H9 (cell line): ENCODE results near the gene SMG7. TPM values are rescaled to one million over a fixed set of nuclear protein-coding genes. Genes with fewer than 3 reads are reported as not detected.

Experiments
- DNase-seq: peaks from one replicate; pipeline ENCODE4 v3.0.0-alpha.2; 2017
- H2AFZ ChIP-seq: one replicate; pipeline ENCODE4 v1.6.1; 2013; ENCODE audit warnings: mild to moderate bottlenecking, low read length, control low read depth, moderate library complexity
- H2AK5ac ChIP-seq: 2 replicates; pipeline ENCODE4 v1.6.1; 2013; ENCODE audit warnings: low read length, control low read depth, mixed read lengths; ENCODE audit not compliant: insufficient read length
- H2BK120ac ChIP-seq: one replicate; pipeline ENCODE4 v1.6.1; 2013; ENCODE audit warnings: low read depth, mild to moderate bottlenecking, low read length, control low read depth, inconsistent platforms; ENCODE audit not compliant: poor library complexity, severe bottlenecking
- H2BK12ac ChIP-seq: 2 replicates; pipeline ENCODE4 v1.6.1; 2013; ENCODE audit warnings: low read length, control low read depth, mixed read lengths, low read depth; ENCODE audit not compliant: insufficient read length
- H2BK15ac ChIP-seq: 2 replicates; pipeline ENCODE4 v1.6.1; 2013; ENCODE audit warnings: low read depth, low read length, control low read depth
- H2BK20ac ChIP-seq: one replicate; pipeline ENCODE4 v1.6.1; 2013; ENCODE audit warnings: low read depth, mild to moderate bottlenecking, low read length, control low read depth, inconsistent platforms; ENCODE audit not compliant: poor library complexity, severe bottlenecking
- H2BK5ac ChIP-seq: 2 replicates; pipeline ENCODE4 v1.6.1; 2013; ENCODE audit warnings: low read length, control low read depth, mixed read lengths; ENCODE audit not compliant: insufficient read length
- H3K14ac ChIP-seq: 2 replicates; pipeline ENCODE4 v1.6.1; 2013; ENCODE audit warnings: low read length, control low read depth; ENCODE audit not compliant: insufficient read depth
- H3K18ac ChIP-seq: 2 replicates; pipeline ENCODE4 v1.6.1; 2013; ENCODE audit warnings: low read depth, mild to moderate bottlenecking, mixed read lengths, low read length, control low read depth; ENCODE audit not compliant: insufficient read length
- H3K23ac ChIP-seq: 2 replicates; pipeline ENCODE4 v1.6.1; 2013; ENCODE audit warnings: low read length, control low read depth, mixed read lengths, low read depth; ENCODE audit not compliant: insufficient read length
- H3K23me2 ChIP-seq: 2 replicates; pipeline ENCODE4 v1.6.1; 2013; ENCODE audit warnings: low read depth, mild to moderate bottlenecking, mixed read lengths, low read length, control low read depth; ENCODE audit not compliant: insufficient read length, poor library complexity, severe bottlenecking
- H3K27ac ChIP-seq: 2 replicates; pipeline ENCODE4 v1.5.1; 2013; ENCODE audit warnings: low read length, control low read depth, mixed read lengths, low read depth; ENCODE audit not compliant: insufficient read length
- H3K27me3 ChIP-seq: 2 replicates; pipeline ENCODE4 v1.6.1; 2013; ENCODE audit warnings: low read length, control low read depth, inconsistent platforms; ENCODE audit not compliant: insufficient read depth
- H3K4ac ChIP-seq: 2 replicates; pipeline ENCODE4 v1.6.1; 2013; ENCODE audit warnings: low read depth, mild to moderate bottlenecking, control low read depth, inconsistent platforms, low read length, moderate library complexity
- H3K4me1 ChIP-seq: 2 replicates; pipeline ENCODE4 v1.6.1; 2013; ENCODE audit warnings: low read length, control low read depth, inconsistent platforms; ENCODE audit not compliant: insufficient read depth
- H3K4me2 ChIP-seq: 2 replicates; pipeline ENCODE4 v1.6.1; 2013; ENCODE audit warnings: low read length, control low read depth, mixed read lengths; ENCODE audit not compliant: insufficient read length, insufficient read depth
- H3K56ac ChIP-seq: 2 replicates; pipeline ENCODE4 v1.6.1; 2013; ENCODE audit warnings: low read depth, mild to moderate bottlenecking, mixed read lengths, low read length, control low read depth; ENCODE audit not compliant: insufficient read length
- H3K79me1 ChIP-seq: 2 replicates; pipeline ENCODE4 v1.6.1; 2013; ENCODE audit warnings: low read depth, mild to moderate bottlenecking, moderate library complexity, low read length, control low read depth, inconsistent platforms; ENCODE audit not compliant: insufficient read depth, poor library complexity, severe bottlenecking
- H3K79me2 ChIP-seq: 2 replicates; pipeline ENCODE4 v1.6.1; 2013; ENCODE audit warnings: low read length, control low read depth, inconsistent platforms; ENCODE audit not compliant: insufficient read depth
- H3K9ac ChIP-seq: 2 replicates; pipeline ENCODE4 v1.6.1; 2013; ENCODE audit warnings: low read length, control low read depth, mixed read lengths; ENCODE audit not compliant: insufficient read length; ENCODE audit errors: extremely low read depth
- H3K9me3 ChIP-seq: one replicate; pipeline ENCODE4 v1.6.1; 2013; ENCODE audit warnings: low read depth, low read length, inconsistent platforms; ENCODE audit not compliant: control insufficient read depth
- H3T11ph ChIP-seq: one replicate; pipeline ENCODE4 v1.6.1; 2013; ENCODE audit warnings: mild to moderate bottlenecking, low read length, control low read depth, inconsistent platforms
- H4K20me1 ChIP-seq: one replicate; pipeline ENCODE4 v1.6.1; 2013; ENCODE audit not compliant: control insufficient read depth, insufficient read length, insufficient read depth
- H4K5ac ChIP-seq: 2 replicates; pipeline ENCODE4 v1.6.1; 2013; ENCODE audit warnings: low read depth, mild to moderate bottlenecking, mixed read lengths, low read length, control low read depth; ENCODE audit not compliant: insufficient read length
- H4K8ac ChIP-seq: replicated peaks from 2 replicates; pipeline ENCODE4 v1.6.1; 2013; ENCODE audit warnings: low read length, control low read depth, mixed read lengths, low read depth; ENCODE audit not compliant: insufficient read length
- H4K91ac ChIP-seq: 2 replicates; pipeline ENCODE4 v1.6.1; 2013; ENCODE audit warnings: low read depth, mild to moderate bottlenecking, moderate library complexity, mixed read lengths, low read length, control low read depth; ENCODE audit not compliant: insufficient read length
- H3K27ac Mint-ChIP-seq, 3 experiments: 2 replicates in 2 of 3; 3 replicates in 1 of 3; pipeline ENCODE4 v1.8.0; 2020 to 2021; ENCODE audit warnings: mixed read lengths in 3 of 3, mild to moderate bottlenecking in 1 of 3, moderate library complexity in 1 of 3
- H3K27me3 Mint-ChIP-seq: 2 replicates; pipeline ENCODE4 v1.8.0; 2021; ENCODE audit warnings: low read depth, mild to moderate bottlenecking, moderate library complexity, mixed read lengths
- H3K36me3 Mint-ChIP-seq, 3 experiments: 2 replicates in 2 of 3; 3 replicates in 1 of 3; pipeline ENCODE4 v1.8.0; 2020 to 2021; ENCODE audit warnings: low read depth in 3 of 3, mixed read lengths in 3 of 3; ENCODE audit not compliant: insufficient read depth in 1 of 3
- H3K4me1 Mint-ChIP-seq, 2 experiments: 2 replicates each; pipeline ENCODE4 v1.8.0; 2020; ENCODE audit warnings: mixed read lengths in 2 of 2
- H3K4me3 Mint-ChIP-seq, 2 experiments: 2 replicates in 1 of 2; 3 replicates in 1 of 2; pipeline ENCODE4 v1.8.0; 2020 to 2021; ENCODE audit warnings: mild to moderate bottlenecking in 2 of 2, mixed read lengths in 2 of 2, moderate library complexity in 1 of 2
- H3K9me3 Mint-ChIP-seq, 2 experiments: 2 replicates in 1 of 2; 3 replicates in 1 of 2; pipeline ENCODE4 v1.8.0; 2020; ENCODE audit warnings: mild to moderate bottlenecking in 2 of 2, mixed read lengths in 2 of 2, moderate library complexity in 1 of 2
- WGBS: extraction: QIAGEN DNeasy Blood & Tissue Kit; methylation state at CpG from one replicate; pipeline ENCODE4 v1.1.7; 2013; ENCODE audit warnings: missing lambda C conversion rate, low lambda C conversion rate, mixed read lengths; ENCODE audit not compliant: insufficient read length; ENCODE audit errors: extremely low coverage; 5-methylcytosine and 5-hydroxymethylcytosine counted together
- total RNA-seq: library from RNA; stranded (reverse); gene quantifications from 2 replicates; pipeline ENCODE4 v1.2.1, GENCODE V29; 2021
- TF ChIP-seq, protein P1 (sequence below): fragments of 200-600 bp; sonication (generic); conservative IDR thresholded peaks from 3 replicates; pipeline ENCODE4 v1.8.0; 2021; ENCODE audit warnings: antibody characterized with exemption, mild to moderate bottlenecking

The SMG7 gene
- total RNA-seq, 1 experiment from 2014 or later: 77.0 TPM

DNA sequence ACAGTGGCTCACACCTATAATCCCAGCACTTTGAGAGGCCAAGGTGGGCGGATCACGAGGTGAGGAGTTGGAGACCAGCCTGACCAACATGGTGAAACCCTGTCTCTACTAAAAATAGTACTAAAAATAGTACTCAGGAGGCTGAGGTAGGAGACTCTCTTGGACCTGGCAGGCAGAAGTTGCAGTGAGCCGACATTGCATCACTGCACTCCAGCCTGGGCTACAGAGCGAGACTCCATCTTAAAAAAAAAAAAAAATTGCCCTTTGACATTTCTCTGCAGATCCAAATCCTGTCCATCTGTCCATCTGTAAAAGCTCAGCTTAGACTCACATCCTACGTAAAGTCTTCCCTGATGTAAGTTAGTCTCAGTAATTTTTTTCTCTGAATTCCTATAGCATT, 124.2 kb downstream of the SMG7 start:
- H2BK20ac ChIP-seq: no peak overlapping the region
- TF ChIP-seq, protein P1, sequence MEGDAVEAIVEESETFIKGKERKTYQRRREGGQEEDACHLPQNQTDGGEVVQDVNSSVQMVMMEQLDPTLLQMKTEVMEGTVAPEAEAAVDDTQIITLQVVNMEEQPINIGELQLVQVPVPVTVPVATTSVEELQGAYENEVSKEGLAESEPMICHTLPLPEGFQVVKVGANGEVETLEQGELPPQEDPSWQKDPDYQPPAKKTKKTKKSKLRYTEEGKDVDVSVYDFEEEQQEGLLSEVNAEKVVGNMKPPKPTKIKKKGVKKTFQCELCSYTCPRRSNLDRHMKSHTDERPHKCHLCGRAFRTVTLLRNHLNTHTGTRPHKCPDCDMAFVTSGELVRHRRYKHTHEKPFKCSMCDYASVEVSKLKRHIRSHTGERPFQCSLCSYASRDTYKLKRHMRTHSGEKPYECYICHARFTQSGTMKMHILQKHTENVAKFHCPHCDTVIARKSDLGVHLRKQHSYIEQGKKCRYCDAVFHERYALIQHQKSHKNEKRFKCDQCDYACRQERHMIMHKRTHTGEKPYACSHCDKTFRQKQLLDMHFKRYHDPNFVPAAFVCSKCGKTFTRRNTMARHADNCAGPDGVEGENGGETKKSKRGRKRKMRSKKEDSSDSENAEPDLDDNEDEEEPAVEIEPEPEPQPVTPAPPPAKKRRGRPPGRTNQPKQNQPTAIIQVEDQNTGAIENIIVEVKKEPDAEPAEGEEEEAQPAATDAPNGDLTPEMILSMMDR: no peak
- H3K27me3 Mint-ChIP-seq: no peaks in the 10 kb centered on the region

More for the DNA sequence above, 124.2 kb downstream of the SMG7 start:
- Histone ChIP-seq H3K56ac (no peak overlapping the region), H2BK120ac (no peak overlapping the region), H3K79me1 (no peaks in the 10 kb centered on the region), H3K27ac (no peak overlapping the region), H3K27me3 (no peaks in the 10 kb centered on the region), H3K4me2 (no peak overlapping the region), H4K8ac (no peak overlapping the region), H3K9me3 (no peaks in the 10 kb centered on the region), H2BK12ac (no peak overlapping the region), H4K91ac (no peak overlapping the region), H4K20me1 (no peaks in the 10 kb centered on the region), H2BK5ac (no peak overlapping the region), H3K23me2 (no peaks in the 10 kb centered on the region), H3K4ac (no peak overlapping the region), H3K14ac (no peak overlapping the region), H3K18ac (no peak overlapping the region), H2AFZ (no peak overlapping the region), H3T11ph (no peak overlapping the region), H2BK15ac (no peak overlapping the region), H3K4me1 (no peaks in the 10 kb centered on the region), H2AK5ac (no peak overlapping the region), H4K5ac (no peak overlapping the region), H3K9ac (no peak overlapping the region), H3K23ac (no peak overlapping the region), H3K79me2 (no peaks in the 10 kb centered on the region)
- H3K4me1 Mint-ChIP-seq: peaks cover 9 to 11% of the 10 kb centered on the region in 2 experiments; a peak in 3 of 4 replicates
- WGBS: no CpG with 5 or more reads among the region's 5 CpGs
- H3K4me3 Mint-ChIP-seq: no peak overlapping the region
- no peaks in the 10 kb centered on the region for H3K36me3 Mint-ChIP-seq
- no peak overlapping the region for H3K27ac Mint-ChIP-seq
- DNase-seq: no peak
- no peaks in the 10 kb centered on the region for H3K9me3 Mint-ChIP-seq
